GM19438 (cell line): ENCODE measurements around the gene AVPR2.

Experiments used
- ATAC-seq: cut with Tn5 transposase; IDR thresholded peaks from one replicate; pipeline ENCODE4 v1.9.1; 2021; ENCODE audit warnings: low read depth; ENCODE audit not compliant: unreplicated experiment

AVPR2 gene

DNA sequence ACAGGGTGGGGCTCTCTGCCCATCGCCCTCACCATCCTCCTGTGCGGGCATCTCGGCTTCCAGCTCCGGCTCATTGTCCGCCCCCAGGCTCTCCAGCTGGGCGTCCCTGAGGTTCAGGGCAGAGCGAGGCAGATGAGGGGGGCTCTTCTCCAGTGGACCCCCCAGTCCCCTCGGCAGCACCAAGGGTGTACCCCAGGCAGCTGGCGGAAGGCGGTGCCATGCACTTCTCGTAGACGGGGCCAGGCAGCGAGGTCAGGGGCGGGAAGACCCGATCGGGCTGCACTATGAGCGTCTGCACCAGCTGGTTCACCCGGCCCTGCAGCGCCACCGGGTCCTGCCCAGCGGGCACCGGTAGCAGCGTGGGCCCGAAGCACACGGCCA is 5.5 kb downstream of the AVPR2 start:
- no peak for ATAC-seq

DNA sequence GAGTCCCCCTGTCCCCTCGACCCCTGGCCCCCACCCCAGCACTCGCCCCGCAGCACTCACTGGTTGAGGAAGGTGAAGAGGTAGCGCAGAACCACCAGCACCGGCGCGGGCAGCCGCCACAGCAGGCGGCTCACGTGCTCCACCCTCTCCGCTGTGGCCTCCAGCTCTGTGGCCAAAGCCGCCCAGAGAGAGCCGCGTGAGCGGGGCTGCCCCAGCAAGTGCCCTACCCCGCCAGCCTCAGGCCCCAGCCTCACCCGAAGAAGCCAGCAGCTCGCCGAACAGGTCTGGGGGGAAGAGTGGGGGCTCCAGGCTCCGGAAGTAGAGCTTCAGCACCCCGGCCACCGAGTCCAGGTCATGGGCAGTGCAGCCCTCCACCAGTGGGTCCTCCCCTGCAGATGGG is 6.0 kb downstream of the AVPR2 start:
- no peak for ATAC-seq

DNA sequence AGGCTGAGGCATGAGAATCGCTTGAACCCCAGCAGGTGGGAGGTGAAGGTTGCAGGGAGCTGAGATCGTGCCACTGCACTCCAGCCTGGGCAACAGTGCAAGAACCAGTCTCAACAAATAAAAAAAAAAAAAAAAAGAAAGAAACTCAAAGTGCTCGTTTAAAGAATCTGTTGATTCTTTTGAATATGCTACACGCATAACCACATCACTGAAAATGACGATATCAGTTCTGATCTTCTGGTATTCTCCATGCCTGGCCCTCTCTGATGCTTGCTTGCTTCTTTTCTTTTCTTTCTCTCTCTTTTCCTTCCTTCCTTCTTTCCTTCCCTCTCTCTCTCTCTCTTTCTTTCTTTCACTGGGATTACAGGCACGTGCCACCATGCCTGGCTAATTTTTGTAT is 7.3 kb downstream of the AVPR2 start:
- ATAC-seq: no peak

DNA sequence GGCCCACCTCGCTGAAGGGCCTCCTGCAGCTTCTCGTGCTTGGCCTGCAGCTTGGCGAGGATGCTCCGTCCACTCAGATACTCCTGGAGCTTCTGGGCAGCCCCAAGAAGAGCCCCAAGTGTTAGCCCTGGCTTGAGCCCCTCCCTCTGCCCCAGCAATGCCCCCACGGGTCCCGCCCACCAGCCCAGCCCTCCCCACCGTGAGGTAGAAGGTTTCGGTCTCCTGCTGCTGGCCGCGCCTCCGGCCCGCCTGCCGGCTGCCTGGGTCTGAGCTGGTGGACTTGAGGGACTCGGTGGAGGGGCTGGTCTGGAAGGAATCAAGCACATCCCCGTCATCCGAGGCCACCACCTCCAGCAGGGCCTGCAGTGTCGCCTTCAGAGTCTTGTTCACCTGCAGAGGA is 8.7 kb downstream of the AVPR2 start:
- ATAC-seq: no peak

DNA sequence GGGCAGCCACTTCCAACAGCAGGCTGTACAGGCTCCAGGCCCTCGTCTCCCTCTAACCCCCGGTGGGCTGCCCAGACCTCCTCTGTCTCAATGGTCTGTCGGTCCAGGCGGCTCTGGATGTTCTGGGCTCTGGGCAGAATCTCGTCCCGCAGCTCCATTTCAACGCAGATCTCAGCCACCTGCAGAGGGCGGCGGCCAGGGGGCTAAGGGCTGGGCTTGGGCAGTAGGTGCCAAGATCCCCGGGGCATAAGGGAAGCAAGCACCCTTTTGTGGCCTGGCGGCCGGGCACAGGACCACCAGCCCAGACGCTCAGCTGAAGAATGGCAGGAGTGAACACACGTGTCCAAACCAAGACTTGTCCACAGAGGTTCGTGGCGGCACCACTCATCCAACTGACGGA is 9.2 kb downstream of the AVPR2 start:
- ATAC-seq: no peak

DNA sequence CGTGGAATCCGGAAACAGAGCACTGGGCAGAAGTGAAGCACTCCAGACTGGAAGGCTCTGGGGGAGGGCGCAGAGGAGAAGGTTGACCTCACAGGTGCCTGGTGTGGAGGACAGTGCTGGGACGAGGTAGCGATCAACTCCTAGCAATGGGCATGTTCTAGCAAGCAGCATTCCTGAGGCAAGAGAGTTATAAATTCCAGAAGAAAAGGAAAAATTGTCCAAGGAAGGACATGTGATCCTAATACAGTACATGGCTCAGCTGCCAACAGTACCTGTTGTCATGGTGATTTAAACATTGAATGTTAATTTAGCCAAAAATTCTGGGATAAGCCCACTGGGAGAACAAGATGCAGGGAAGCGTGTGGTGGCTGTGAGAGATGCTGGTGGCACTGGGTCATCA is 13.4 kb downstream of the AVPR2 start:
- no peak for ATAC-seq

DNA sequence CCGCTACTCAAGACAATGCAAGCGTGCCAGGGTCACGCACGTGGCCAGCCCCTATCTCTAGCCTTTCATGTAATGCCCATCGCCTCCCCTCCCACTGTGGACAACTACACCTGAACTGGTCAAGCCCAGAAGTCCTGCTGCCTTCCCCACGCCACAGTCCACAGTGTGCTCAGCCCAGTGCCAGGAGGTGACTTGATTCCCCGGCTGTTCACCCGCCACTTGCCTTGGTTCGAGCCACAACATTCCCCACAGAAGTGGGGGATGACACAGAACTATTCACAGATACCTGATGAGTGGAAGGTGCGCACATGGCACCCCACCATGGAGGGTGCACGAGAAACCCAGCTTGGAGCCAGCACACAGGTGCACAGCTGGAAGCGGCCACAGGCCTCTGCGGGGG is 14.8 kb downstream of the AVPR2 start:
- ATAC-seq: no peak

DNA sequence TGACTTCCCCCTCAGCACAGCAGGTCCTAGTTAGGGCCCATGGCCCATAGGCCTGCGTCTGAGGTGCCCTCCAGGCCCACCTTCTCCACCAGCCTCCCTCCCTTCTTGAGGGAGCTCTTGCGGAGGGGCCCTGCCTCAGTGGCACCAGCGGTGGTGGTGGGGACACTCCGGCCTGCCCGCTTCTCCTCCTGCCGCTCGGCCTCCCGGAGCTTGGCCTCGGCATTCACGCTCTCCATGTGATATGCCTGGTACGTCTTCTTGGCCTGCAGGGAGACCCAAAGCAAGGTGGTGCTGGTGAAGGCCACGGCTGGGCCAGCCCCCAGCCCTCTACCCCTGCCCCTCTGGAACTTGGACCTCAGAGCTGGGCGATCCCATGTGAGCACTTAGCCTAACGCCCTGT is 16.1 kb downstream of the AVPR2 start:
- no peak for ATAC-seq

DNA sequence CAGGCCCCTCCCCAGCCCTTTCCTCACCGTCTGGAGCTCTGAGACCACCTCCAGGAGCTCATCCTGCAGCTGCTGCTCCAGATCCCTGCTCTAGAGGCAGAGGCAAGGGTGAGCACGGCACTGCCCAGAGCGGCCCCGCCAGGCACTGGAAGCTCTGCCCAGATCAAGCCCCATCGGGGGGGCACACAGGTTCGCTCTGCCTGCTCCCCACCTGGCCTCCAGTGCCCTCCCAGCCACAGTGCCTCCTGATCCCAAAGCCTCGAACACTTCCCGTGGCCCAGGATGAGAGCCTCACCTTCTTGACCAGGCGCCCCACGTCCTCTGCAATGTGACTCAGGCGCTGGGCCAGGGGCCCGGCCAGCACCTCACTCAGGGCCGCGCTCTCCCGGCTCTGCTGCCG is 16.6 kb downstream of the AVPR2 start:
- no peak for ATAC-seq

DNA sequence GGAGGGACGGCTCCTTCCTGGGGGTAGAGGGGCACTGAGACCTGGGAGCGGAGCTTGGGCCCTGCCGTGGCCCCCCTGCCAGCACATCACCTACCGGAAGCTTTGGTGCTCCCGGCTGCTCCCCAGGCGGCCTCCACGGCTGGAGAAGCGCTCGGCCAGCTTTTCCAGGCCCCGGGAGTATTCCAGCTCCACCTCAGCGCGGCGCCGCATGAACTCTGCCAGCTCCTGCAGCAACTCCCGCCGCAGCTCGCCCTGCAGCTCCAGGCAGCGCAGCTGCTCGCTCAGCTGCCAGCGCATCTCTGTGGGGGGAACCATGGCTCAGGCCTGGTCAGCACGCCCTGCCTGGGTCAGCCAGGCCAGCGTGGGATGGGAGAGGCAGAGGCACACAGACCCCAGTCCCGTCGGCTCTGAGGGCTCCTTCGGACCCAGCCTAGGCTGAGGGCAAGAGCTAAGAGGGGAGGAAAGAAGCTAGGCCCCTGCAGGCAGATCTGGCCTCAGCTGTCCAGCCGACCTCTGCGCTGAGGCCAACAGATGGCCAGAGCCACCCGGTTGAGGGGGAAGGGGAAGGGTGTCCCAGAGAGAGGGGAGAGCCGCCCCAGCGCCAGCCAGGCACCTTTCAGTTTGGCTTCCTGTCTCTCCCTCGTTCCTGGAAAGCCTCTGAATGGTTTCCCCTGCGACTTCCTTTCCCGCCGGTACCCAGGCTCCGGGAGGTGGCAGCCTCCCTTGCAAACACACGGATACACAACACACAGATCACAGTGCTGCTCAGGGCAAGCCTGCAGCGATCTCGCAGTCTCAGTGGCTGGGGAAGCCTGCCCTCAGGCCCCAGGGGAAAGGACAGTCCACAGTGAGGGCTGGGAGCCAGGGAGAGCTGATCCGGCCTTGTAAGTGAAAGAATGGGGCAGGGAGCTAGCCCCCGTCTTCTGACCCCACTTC is 17.3 kb downstream of the AVPR2 start:
- no peak for ATAC-seq

DNA sequence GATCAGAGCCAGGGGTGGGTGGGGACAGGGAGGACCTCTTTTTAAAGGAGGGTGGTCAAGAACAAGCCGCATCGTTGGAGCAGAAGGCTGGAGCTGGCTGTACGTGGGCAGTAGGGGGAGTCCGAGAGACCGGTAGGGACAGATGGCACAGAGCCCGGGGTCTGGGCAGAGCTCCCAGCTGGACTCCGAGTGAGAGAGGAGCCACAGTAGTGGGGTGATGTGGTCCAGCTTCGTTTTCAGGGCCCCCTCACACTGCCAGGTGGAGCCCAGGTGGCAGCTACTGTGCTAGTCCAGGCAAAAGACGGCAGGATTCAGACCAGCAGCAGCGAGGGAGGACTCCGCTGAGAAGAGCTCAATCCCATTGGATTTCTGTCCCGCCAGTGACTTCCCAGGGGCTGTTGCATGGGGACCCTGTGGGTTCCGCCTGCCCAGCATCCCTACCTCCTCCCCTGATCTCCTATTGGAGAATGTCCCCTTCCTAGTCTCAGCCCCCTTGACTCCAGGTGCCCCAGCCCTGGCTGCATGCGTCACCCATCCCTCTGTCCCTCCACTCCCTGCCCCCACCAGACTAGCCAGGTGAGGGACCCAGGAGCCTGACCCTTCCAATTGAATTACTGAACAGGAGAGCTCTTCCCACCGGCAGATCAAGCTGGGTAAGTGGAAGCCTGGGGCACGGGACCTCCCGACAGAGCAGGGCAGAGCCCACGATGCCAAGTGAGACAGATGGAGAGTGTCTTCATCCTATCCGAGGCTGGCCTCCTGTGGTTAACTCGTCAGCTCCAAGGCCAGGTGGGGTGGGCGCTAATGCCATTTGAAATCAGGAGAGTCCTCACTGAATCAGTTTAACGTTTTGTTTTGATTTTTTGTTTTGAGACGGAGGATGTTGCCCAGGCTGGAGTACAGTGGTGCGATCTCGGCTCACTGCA is 18.7 kb downstream of the AVPR2 start:
- ATAC-seq: no peak

DNA sequence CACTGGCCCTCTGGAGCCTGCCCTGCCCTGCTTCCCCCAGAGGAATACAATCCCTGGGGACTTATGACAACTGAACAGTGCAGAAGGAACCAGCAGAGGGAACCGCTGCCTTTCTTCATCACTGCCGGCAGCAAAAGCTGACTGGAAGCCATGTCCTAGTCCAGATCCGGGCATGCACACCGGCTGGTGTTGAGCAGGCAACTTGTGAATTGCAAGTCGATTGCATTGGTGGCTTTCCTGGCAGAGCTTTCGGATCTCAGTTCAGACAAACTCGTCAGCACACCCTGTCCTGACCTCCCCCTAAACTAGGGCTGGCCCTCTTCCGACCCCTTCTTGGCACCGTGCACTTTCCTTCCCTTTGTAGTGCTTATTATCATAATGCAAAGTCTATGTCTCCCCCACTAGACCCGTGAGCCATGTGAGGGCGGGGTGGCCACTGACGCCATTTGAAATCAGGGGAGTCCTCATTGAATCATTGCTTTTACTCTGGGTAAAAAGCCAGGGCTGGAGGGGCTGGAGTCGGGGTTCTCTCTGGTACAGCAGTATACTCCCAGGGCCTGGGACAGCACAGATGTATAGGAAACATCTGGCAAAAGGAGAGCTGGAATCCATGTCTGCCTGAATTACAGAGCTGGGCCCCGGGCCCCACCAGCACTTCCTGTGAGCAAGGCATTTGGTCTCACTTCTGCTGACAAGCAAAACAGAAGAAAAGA is 19.8 kb downstream of the AVPR2 start:
- ATAC-seq: no peak

DNA sequence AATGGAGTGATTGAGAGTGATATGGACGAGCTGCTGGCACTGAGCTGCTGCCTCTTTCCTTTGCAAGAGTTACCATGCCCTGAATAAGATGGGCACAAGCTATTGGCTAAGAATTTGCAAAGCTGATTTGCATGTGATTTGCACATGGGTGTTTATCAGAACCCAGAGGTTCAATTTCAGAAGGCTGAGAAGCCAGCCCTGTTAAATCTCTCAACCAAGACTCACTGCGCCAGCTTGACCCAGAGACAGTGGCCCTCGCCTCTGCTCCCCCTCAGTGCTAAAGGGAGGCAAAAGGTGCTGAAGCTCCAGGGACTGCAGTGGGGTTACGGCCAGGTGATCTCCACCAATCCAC is 20.9 kb downstream of the AVPR2 start:
- ATAC-seq: no peak

DNA sequence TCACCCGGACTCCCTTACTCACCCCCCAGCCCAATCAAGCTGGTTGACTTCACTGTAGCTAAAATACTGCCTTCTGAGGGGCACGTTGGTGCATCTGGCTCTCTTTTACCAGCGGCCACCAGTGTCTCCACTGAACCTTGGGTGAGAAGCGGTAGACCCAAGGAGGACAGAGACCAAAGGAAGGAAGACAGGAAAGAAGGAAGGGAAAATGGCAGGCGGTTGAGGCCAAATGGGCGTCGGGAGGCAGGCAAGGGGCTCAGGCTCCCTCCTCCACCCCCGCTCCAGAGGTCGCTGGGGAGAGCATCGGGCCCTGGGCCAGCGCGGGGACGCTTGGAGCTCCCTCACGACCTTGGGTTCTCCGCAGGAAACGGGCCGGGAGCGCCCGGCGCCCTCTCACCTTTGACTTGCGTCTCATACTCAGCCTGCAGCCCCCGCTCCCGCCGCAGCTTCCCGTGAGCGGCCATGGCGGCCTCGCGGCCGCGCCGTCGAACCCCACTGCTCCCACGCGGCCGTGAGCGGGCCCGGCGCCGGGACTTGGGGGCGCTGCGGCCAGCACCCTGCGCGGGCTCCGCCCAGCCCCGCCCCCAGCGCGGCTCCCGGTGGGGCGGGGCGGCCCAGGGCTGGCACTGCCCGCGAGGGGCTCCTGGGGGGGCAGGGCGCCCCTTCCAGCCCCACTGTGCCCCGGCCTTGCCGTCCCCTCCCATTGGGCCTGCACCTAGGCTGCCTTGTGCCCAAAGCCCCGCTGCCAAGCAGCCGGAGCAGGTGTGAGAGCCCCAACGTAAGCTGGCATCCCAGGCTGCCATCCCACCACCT is 21.5 kb downstream of the AVPR2 start, which contains the start of gene ARHGAP4:
Gene ARHGAP4 (minus strand): TSS at position 526 of the 813 bp plus-strand sequence. CDS start 62 bp downstream, at position 464.
- ATAC-seq: no peak

DNA sequence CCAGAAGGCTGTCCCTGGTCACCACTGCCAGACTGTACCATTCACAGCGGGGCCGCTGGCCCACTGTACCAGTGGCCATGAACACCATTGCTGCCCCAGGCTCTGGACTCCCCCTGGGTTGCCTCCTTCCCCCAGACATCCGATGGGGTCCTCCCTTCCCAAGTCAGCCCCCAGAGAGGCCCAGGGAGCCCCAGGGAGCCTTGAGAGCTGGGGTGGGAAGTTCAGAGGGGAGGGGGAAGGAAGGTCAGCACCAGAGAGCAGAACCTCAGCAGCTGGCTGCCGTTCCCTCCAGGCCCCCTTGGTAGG is 22.0 kb downstream of the AVPR2 start:
- peak; percentile 0 for ATAC-seq

DNA sequence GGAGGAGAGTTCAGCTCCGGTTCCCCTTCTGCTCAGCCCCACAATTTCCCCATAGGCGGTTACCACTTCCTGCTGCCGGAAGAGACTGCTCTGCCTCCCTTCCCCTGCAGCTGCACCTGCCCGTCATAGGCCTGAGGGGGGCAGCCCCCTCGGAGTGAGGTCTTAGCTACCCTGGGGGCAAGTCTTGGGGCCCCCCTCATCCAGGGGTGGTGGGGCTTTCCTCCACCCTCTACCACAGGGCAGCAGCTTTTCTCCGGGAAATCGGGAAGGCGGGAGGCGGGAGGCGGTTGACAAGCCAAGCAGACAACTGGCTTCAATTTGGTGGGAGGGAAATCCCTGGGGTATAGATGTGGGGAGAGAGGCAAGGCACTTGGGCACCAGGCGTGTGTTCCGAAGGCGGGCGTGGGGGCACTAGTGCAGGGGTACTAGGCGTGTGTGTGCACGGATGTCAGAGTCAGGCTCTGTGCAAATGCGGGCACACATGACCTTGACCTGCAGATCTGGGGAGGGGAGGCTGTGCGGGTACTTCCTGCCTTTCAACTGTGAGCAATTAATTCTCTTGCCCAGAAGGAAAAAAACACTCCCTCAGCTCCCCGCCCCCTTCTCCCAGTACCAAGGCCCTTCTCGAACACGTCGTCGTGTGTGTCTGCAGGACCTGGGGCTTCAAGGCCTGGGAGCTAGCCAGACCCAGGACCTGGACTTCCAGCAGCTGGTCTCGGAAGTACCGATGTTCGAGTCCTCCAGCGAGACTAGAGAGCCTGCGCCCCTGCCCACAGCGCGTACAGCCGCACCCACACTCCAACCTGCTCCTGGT is 22.6 kb downstream of the AVPR2 start:
- ATAC-seq: peak; percentile 44

DNA sequence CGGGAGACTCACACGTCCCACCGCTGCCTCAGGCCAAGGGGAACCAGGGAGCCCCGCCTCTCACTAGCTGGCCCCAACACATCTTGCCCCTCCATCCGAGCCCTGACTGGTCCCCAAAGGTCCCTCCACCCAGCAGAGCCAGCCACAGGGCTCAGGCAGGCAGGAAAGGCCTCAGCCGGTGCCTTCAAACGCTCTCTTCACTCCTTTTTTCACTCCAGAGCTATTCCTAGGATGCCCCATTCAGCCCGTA is 23.1 kb downstream of the AVPR2 start:
- no peak for ATAC-seq

DNA sequence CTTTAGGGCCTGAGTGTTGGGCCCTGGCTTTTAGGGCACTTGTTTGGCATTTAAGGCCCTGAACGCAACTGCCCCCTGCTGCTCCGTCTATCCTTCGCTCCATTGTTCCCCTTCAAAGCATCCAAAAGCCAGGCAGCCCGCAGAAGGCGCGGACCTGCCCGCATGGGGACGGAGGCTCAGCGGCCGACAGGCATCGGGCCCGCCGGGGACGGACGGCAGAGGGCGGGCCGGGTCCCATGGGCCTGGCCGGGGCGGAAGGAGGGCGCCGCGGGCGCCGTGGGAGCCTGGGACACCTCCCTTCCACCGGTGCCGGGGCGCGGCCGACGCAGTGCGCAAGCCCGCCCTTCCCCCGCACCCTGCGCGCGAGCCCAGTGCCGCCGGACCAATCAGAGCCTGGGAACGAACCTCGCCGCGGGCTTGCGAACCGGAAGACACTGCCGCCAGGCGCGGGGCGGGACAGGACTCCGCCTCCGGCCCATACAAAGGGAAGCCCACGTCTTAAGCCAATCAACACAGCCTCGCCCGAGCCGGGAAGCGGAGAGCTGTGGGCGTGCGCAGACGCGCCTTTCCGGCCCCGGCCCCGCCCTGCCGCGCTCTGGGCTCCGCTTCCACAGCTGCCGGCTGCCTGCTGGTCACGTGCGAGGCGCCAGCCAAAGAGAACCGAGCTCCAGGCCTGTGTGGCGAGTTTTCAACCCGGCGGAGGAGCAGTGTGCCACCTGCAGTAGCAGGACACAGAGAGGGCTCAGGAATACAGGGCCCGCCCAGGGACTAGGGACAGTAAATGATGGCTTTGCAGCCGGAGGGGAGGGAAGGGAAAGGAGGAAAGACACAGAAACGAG is 23.7 kb downstream of the AVPR2 start:
- peak; percentile 55 for ATAC-seq

DNA sequence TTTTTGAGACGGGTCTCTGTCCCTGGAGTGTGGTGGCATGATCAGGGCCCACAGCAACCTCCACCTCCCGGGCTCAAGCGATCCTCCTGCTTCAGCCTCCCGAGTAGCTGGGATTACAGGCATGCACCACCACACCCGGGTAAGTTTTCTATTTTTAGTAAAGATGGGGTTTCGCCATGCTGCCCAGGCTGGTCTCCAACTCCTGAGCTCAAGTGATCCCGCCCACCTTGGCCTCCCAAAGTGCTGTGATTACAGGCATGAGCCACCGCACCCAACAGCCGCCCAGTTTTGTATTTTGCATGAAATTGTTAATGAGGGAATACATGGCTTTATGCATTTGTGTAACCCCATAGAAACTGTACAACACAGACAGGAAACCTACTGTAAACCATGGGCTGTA is 24.4 kb downstream of the AVPR2 start:
- no peak for ATAC-seq
